HG03565 (cell line): ENCODE measurements around the gene KBTBD3.

Source experiments
- ATAC-seq: cut with Tn5 transposase; IDR thresholded peaks from one replicate; pipeline ENCODE4 v1.9.1; 2021; ENCODE audit warnings: mild to moderate bottlenecking, moderate library complexity; ENCODE audit not compliant: unreplicated experiment

The KBTBD3 gene

GRCh38 chr11:106076919-106077608 lies at the start of gene KBTBD3:
TSS of gene KBTBD3 (minus strand) at chr11:106077347. CDS start at chr11:106059097, 18,250 bp downstream.
- ATAC-seq, result peak; percentile 93

GRCh38 chr11:106121570-106122320 lies 44.6 kb upstream of the KBTBD3 start:
- ATAC-seq, result no peak

GRCh38 chr11:106105986-106106385 lies 28.8 kb upstream of the KBTBD3 start:
- no peak for ATAC-seq

- ATAC-seq, result no peak
Measured at GRCh38 chr11:106101819-106102218, 24.7 kb upstream of the KBTBD3 start.

- ATAC-seq, result no peak
Measured at GRCh38 chr11:106101370-106101769, 24.2 kb upstream of the KBTBD3 start.

GRCh38 chr11:106098893-106099553 lies 21.9 kb upstream of the KBTBD3 start:
- ATAC-seq, result no peak

- ATAC-seq, result peak; percentile 25
Measured at GRCh38 chr11:106092446-106092845, 15.3 kb upstream of the KBTBD3 start.

- peak; percentile 99 for ATAC-seq
Measured at GRCh38 chr11:106091480-106092123, 14.5 kb upstream of the KBTBD3 start.

- no peak for ATAC-seq
Measured at GRCh38 chr11:106088896-106089295, 11.7 kb upstream of the KBTBD3 start.

GRCh38 chr11:106087815-106088435 lies 10.8 kb upstream of the KBTBD3 start:
- no peak for ATAC-seq

- ATAC-seq, result no peak
Measured at GRCh38 chr11:106086850-106087249, 9.7 kb upstream of the KBTBD3 start.

- no peak for ATAC-seq
Measured at GRCh38 chr11:106086135-106086534, 9.0 kb upstream of the KBTBD3 start.

- no peak for ATAC-seq
Measured at GRCh38 chr11:106082096-106082495, 4.9 kb upstream of the KBTBD3 start.

- ATAC-seq, result peak; percentile 6
Measured at GRCh38 chr11:106077609-106078455, 685 bp upstream of the KBTBD3 start, which contains the start of gene AASDHPPT. TSS of gene AASDHPPT (plus strand) at chr11:106077662. CDS start at chr11:106077711, 49 bp downstream.

- no peak for ATAC-seq
Measured at GRCh38 chr11:106076171-106076918, 802 bp downstream of the KBTBD3 start.

- no peak for ATAC-seq
Measured at GRCh38 chr11:106072804-106073203, 4.3 kb downstream of the KBTBD3 start.

- no peak for ATAC-seq
Measured at GRCh38 chr11:106070606-106071005, 6.5 kb downstream of the KBTBD3 start.

GRCh38 chr11:106063009-106063408 lies 14.1 kb downstream of the KBTBD3 start:
- ATAC-seq, result peak; percentile 58
